GM21367 (cell line): ENCODE results near the gene NPAS2.

Experiments
- ATAC-seq: cut with Tn5 transposase; IDR thresholded peaks from one replicate; pipeline ENCODE4 v1.9.1; 2021; ENCODE audit not compliant: unreplicated experiment

NPAS2 gene

DNA sequence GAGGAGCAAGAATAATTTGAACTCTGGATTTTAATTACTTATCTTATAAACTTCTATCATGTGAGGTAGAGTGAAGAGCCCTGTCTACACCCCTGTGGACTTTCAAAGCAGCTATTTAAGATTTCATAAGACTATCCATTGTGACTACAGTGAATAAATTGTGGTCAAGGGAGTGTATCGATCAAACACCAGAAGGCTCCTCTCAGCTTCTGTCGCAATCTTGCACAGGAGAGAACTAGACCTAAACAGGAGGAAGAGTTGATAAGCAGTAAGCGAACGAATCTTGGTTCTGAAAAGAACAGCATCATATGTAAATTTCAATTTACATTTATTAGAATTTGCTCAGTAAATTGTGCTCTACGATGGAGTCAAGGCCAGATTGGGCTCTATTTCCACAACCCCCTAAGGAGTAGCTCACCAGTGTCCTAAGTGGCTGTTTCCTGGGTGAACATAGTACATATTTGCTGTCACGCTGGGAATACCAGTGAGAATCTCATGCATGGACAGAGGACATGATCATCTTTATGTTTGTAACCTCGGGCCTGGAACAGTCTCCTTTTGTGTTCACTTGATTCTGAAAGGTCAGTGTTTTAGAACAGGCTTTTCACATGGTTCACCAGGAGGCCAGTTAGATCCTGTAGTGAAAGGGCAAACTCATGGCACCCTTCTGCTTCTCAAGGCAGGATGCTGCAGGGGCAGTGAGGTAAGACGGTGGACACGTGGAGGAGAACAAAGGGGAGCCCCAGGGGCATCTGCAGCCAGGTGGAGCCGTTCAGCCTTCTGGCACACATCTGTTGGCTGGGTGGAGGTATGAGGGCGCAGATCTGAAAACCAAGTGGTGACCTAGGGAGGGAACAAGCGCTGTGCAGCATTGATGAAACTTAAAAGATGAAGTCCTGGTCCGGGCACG lies 33.3 kb downstream of the NPAS2 start:
- ATAC-seq, result no peak

DNA sequence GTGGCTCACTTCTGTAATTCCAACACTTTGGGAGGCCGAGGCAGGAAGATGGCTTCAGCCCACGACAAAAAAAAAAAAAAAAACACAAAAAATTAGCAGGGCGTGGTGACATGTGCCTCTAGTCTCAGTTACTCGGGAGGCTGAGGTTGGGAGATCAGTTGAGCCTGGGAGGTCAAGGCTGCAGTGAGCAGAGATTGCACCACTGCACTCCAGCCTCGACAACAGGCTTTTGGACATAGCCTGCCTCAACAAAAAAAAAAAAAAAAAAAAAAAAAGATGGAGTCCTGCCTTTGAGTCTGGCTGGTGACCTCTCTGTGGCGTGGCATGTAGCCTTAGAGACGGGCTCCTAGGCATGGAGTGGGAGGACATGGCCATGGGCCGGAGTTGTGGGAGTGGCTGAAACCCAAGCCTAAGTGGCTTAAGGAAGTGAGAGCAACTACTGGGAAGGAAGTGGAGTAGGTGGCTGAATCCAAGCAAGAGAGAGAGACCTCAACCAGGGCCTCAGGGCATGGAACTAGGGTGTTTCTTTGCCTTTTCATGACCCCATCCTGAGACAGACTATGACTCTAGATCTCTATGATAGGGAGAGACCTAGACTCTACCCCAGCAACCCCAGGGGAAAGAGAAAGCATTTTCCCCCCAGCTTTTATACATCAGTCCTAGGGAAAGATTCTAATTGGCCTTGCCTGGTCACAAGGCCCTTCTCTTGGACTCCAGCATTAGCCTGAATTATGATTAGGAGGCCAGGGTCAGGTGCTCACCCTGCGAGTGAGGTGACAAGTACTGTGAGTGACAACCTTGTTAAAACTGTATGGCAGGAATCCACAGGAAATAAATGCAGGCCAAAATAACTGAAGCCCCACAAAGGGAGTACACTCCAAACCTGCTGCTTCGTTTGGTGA lies 34.2 kb downstream of the NPAS2 start:
- no peak for ATAC-seq

DNA sequence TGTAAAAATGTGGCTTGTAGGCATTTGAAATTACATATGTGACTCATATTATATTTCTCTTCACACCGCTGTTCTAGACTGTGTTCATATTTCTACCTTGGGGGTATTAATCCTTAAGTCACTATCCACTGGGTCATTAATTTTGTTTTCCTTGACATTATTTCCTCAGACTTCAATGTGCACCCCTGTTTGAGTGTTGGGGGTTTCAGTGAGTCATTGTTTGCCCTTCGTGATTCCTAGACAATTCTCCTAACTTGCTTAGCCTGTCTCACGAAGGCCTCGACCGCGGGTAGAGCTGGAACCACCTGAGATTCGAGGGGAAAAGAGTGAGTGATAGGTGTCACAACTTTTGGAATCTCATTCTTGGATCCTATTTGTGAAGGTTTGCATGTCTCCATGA lies 35.1 kb downstream of the NPAS2 start:
- ATAC-seq, result no peak

DNA sequence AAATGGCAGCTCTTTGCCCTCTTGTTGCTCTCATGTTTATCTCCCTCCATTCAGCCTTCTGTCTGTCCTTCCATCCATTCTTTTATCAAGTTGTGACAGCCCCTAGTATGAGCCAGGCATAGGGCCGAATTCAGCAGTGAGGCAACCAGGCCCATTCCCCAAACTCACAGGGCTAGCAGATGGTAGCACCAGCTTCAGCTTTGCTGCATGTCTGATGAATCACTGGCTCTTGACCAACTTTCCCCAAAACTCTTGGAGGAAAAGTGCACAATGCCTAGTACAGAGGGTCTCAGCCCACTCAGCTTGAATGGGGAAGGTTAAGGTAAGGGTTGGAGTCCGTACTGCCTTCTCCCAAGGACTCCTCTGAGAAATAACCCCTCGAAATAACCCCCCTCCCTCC lies 35.7 kb downstream of the NPAS2 start:
- no peak for ATAC-seq

DNA sequence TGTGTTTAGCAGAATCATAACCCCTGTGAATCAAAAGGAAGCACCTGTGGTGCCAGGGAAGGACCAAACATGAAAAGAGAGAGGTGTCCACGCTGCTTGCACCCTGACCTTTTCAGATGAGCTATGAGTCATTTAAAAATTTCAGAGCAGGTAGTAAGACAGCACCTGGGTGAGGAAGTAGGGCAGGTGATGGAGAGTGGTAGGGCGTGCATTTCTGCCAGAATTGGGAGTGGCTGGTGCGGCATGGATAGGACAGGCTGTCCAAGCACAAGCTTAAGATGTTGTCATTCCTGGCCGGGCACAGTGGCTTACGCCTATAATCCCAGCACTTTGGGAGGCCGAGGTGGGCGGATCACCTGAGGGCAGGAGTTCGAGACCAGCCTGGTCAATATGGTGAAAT lies 36.8 kb downstream of the NPAS2 start:
- no peak for ATAC-seq

DNA sequence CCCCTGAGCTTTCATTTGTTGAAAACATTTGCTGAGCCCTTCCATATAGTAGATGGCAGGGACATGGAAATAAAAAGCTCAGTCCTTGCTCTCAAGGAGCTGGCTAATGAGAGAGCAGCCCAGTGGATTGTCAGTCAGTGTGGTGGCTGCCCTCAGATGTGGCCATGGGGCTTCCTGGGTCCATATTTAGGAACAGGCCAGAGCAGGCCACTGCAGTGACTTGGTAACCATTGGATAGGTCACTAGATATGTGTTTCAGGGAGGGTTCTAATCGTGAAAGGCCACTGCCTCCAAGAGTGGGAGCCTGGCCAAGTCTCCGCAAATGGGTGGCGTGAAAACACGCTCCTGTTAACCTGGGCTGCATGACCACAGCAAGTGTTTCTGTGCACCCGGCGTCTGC lies 37.4 kb downstream of the NPAS2 start:
- ATAC-seq, result no peak

DNA sequence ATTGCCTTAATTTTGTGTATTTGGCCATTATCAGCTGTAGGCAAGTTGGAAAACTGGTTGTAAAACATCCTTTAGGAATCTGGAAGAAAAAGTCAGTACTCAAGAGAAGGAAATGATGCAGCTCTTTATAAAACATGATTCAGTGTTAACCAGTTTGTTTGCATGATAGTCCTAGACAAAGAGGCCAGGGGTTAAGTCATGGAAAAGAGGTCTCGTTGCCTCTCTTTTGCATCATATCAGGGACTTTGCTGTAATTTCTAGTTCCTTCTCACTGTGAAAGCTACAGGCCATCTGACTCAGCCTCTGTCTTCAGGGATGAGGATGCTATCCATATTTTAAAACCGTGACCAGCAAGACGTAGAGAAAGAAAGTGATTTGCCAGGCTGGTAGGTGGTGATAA lies 38.0 kb downstream of the NPAS2 start:
- no peak for ATAC-seq

DNA sequence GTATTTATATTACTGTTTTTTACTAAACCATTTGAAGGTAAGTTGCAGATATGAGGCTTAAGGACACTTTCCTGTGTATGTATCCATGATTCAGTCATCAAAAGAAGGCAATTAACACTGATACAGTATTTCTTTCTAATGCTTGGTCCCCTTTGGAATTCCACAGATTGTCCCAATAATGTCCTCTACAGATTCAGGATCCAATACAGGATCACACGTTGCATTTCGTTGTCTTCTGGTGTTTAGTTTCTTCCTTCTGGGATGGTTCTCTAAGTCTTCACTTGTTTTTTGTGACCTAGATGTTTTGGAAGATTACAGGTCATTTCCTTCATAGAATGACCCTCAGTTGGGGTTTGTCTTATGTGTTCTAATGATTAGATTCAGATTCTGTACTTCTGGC lies 40.0 kb downstream of the NPAS2 start:
- ATAC-seq, result no peak

DNA sequence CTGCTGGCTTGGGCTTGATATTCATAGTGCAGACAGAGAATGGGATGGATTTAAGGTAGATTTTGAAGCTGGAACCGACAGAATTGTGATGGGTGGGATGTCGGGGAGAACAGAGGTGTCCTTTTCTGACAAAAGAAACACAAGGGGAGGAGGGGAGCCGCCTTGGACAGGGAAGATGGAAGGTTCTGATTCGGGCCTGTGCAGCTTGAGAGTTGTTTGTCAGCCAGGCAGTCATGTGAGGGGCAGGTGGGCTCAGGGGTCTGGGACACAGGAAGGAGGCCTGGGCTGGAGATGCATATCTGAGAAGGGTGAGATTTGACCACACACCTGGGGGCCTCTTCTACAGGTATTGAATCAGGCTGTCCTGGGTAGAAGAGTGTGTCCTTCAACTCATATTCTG lies 41.4 kb downstream of the NPAS2 start:
- ATAC-seq, result no peak

DNA sequence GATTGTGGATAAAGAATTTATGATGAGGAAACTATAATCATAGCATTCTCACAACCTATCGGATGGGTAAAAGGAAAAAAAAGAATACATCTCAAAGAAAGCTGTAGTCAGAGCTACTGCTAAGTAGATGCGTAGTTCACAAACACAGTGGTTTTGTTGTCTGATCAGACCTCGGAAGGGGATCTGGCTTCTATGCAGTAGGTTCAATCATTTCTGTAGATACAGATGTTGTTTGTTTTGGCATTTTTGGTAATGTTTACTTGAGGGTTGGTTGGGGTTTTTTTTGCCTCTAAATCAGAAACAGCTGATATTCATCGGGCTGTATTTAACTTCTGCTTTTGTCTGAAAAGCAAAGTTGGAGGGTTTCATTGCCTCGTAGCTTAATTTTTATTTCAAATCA lies 42.1 kb downstream of the NPAS2 start:
- ATAC-seq, result no peak

DNA sequence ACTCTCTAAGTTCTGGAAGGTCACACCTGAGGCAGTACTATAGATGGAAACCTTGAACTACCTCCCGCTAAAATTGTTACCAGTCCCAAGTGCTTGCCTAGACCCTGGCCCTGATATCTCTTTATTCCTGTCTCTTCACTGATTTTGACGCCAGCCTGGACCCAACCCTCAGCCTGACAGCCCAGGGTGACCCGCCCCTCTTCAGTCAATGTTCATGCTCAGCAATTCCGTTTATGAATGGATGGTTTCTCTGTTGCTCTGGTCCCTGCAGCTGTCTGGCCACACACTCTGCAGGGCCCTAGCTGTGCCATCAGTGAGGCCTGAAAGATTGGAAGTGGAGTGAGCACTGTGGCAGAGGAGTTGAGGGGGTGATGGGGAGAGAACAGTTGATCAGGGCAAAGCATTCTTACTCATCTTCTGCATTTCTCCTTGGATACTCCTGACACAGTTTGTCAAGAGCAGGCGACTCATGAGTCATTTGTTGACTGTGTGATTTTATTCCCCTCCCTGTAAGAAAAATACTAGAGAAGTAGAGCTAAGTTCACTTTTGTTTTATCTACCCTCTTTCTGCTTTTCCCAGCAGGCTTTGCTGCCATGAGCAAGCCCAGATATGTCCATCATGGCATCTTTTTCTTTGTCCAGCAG lies 46.0 kb downstream of the NPAS2 start:
- ATAC-seq, result no peak

DNA sequence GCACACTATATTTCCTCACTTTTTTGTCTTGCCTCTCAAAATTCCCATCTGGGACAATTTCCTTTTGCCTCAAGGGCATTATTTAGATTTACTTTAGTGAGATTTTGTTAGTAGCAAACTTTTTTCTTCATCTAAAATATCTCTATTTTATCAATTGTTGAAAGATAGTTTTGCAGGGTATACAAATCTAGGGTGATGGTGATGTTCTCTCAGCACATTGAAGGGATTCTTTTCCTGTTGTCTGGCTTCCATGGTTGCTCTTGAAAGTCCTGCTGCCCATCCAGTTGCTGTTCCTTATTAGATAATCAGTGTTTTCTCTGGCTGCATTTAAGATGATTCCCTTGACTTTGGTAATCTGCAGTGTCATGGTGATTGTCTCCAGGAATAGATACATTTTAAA lies 48.1 kb downstream of the NPAS2 start:
- no peak for ATAC-seq

DNA sequence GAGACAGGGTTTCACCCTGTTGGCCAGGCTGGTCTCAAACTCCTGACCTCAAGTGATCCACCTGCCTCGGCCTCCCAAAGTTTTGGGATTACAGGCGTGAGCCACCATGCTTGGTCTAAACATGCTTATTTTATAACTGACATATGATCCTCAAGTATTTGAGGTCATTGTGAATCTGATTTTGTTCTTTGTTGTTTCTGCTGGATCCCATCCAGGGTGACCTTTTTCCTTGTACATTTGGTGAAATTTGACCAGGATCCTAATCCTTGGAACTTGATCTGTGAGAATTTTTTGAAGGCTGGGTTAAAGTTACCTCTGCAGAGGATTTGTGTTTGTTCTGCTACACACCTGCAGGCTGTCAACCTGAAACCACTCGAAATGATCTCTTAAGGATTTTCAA lies 49.2 kb downstream of the NPAS2 start:
- ATAC-seq, result no peak

DNA sequence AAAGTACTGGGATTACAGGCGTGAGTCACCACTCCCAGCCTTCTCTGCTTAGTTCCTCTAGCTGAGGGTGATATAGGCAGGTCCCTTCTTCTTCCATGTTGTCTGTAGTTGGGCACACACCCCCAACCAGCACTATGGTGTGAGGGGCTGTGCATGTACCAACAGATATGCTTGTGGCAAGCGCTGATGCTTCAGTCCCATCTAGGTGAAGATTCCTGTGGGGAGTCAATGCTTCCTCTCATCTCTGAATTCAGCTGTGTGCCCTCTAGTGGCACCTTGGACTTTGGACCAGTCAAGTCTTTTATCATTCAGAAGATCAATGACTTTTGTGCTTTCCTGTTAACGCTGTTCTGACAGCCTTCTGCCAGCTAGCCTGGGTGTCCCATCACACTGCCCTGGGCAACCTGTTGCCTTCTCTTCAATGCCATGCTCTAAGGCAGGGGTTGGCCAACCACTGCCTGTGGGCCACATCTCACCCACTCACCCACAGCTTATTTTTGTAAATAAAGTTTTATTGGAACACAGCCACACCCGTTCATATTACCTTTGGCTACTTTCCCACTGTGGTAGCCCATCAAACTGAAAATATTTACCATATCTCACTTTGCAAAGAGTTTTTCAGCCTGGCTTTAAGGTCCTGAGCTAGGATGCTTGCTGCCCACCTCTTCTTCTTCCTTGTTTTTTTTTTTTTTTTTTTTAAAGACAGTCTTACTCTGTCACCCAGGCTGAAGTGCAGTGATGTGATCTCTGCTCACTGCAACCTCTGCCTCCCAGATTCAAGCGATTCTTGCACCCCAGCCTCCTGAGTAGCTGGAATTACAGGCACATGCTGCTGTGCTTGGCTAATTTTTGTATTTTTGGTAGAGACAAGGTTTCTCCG lies 51.0 kb downstream of the NPAS2 start:
- no peak for ATAC-seq

DNA sequence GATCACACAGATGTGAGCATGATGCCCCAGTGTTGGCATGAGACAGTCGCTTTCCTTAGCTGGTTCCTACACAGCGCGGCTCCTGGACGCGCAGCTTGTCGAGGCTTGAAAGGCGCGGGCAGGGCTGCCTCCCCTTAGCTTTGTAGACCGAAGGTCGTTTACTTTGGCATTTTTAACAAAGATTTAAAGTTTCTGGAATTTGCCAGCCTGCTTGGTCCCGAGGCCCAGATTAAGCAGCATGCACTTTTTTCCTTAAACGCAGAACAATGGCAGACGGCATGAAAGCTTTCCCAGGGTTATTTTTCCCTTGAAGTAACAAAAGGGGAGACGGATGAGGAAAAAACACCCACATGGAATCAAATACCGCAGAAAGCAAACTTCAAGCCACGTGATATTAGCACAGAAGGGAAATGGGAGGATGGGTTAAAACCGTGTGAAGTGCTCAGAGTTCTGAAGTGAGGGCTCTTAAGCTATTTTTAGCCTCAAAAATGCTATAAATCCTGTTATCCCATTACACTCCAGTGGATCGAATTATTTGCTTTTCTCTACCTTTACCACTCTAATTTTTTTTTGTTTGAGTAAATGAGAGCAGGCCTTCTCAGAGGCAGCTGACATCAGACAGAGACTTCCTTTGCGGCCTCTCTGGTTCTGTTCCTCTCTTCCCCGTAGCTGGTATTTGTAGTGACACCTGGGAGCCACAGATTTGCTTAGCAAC lies 55.7 kb downstream of the NPAS2 start:
- ATAC-seq, result no peak

DNA sequence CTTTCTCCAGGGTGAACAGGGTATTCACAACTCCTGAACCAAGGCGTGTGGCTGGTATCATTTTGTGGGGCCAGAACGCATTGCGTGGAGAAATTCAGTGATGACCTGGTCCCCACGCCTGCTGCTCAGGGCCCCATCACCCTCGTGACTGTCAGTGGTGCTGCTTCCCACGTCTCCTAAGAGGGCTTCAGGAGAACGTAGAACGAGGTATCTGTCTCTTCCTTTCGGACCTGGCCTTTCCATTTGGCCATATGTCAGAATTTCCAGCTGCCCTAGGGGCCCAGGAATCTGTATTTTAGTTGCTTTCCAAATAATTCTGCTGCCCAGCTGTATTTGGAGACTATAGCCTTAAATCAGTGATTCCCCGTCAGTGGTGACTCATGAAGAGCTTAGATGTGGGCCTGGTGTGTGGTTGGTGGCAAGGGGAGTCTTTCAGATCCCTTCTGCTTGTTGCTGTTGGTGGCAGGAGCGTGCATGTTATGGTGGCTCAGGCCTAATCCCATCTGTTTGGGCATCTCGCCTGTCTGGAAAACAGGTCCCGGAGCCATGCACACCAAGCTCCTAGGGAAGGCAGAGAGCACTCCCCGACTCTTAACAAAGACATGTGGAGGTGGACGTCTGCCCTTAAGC lies 56.4 kb downstream of the NPAS2 start:
- no peak for ATAC-seq

DNA sequence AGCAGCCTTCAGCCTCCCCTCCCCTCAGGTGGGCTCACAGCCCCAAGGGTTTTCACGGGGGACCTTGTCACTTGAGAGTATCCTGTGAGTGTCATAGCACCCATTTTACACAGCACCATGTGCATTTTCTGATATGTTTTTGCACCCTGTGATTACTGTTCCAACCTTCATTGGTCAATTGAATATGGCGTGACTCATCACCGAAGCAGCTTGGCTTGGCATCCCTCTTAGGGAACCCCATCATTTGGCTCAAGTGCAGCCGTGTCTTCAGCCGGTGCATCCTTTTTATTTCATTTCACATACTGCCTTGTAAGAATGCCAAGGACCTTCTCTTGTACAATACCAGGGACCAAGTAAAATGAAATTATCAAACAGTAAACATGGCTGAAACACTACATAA lies 57.6 kb downstream of the NPAS2 start:
- no peak for ATAC-seq

DNA sequence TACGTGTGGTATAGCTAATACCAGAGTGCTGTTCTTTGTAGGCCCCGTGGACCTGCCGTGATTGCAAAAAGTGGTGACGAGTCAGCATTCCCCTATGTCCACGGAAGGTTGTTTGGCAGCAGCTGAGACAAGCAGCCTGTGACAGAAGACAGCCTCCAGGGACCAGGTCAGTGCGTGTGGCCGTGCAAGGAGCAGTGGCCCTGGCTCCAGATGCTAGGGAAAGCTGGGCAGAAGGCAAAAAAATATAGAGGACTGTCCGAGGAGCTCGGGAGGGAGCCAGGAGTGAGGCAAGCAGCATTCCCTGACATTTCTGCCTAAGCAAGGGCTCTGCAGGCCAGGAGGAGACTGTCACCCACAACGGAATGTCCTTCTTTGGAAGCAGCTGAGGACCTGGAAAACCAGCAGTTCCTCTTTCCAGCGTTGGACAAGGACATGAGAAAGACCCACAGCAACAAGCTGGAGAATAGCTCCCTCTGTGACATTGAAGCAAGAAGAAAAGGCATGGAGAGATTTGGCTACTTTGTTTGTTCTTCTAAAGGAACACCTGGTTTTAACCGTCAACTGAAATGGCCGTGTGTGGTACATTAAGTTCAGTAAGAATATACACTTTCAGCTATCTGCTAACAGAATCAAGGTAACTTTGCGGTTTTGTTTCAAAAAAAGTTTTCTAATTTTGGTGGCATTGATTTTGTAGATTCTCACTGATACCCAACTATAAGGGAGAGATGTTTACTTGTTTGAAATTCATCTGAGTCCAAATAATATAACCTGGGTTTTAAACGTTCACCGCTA lies 58.3 kb downstream of the NPAS2 start:
- ATAC-seq, result no peak

DNA sequence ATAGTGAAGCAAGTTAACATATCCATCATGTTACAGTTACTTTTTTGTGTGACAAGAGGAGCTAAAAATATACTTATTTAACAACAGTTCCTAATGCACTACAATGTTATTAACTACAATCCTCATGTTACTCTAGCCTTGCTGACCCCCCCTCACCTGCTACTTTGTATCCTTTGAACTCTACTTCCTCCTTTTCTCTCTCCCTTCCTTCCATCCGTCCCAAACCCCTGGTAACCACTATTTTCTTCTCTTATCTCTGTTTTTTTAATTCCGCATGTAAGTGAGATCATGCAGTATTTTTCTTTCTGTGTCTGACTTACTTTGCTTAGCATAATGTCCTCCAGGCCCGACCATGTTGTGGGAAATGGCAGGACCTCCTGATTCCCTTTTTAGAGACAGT lies 59.4 kb downstream of the NPAS2 start:
- no peak for ATAC-seq
